Mucosa of descending colon (tissue), 3 donors: Measurements from ENCODE around the gene PGM2. TPM values are rescaled to one million over a fixed set of nuclear protein-coding genes. Genes with fewer than 3 reads are reported as not detected.

Experiments used
- ATAC-seq: fragments of 200-7000 bp; cut with Tn5 transposase; one replicate; pipeline ENCODE4 v1.9.1; 2020; ENCODE audit warnings: mild to moderate bottlenecking, moderate library complexity
- DNase-seq, 3 donors: peaks; one replicate each; pipeline ENCODE4 v3.0.0-alpha.2; 2020
- H3K36me3 ChIP-seq: fragments of 200-600 bp; one replicate; pipeline ENCODE4 v1.8.0; 2021; ENCODE audit warnings: low read depth, mild to moderate bottlenecking
- H3K4me1 ChIP-seq: fragments of 200-600 bp; one replicate; pipeline ENCODE4 v1.8.0; 2021; ENCODE audit warnings: low read depth, mild to moderate bottlenecking
- H3K4me3 ChIP-seq: fragments of 200-600 bp; one replicate; pipeline ENCODE4 v1.8.0; 2021; ENCODE audit warnings: mild to moderate bottlenecking
- H3K9me3 ChIP-seq: fragments of 200-600 bp; one replicate; pipeline ENCODE4 v1.8.0; 2021; ENCODE audit warnings: mild to moderate bottlenecking
- intact Hi-C, 2 donors: fragments of 100-400 bp; cut with DNase I in 1 of 2; cut with micrococcal nuclease in 1 of 2; formaldehyde crosslinking; loops; one replicate each; pipeline versions ENCODE4 v1.11.0 to v1.11.1; 2022; cut with DNase I, micrococcal nuclease
- total RNA-seq, 3 donors: library from RNA; stranded (reverse); fragmentation: NEBNext Ultra II Directional in 2 of 3; extraction: Animal tissue kit (Norgen Biotek cat#: 25700) in 2 of 3; gene quantifications; one replicate each; pipeline versions ENCODE4 v1.2.1 to v1.2.4, GENCODE V29; 2021 to 2023
- TF ChIP-seq, protein P1 (sequence below): fragments of 200-600 bp; IDR thresholded peaks from one replicate; pipeline ENCODE4 v1.8.0; 2022; ENCODE audit warnings: antibody characterized with exemption, mild to moderate bottlenecking
- donor health status: DM: no; HTN: no; CAD: no; lungs with moderate emphysema.
- donor health status: DM: no; HTN: no; CAD: no.
- donor health status: DM: no; HTN: yes; CAD: no.

The PGM2 gene
- total RNA-seq, 3 donors from 2014 or later, result 22.1 to 36.8 (median 27.4) TPM

GRCh38 chr4:37862961-37863360 lies 36.5 kb downstream of the PGM2 start:
- TF ChIP-seq, protein P1, sequence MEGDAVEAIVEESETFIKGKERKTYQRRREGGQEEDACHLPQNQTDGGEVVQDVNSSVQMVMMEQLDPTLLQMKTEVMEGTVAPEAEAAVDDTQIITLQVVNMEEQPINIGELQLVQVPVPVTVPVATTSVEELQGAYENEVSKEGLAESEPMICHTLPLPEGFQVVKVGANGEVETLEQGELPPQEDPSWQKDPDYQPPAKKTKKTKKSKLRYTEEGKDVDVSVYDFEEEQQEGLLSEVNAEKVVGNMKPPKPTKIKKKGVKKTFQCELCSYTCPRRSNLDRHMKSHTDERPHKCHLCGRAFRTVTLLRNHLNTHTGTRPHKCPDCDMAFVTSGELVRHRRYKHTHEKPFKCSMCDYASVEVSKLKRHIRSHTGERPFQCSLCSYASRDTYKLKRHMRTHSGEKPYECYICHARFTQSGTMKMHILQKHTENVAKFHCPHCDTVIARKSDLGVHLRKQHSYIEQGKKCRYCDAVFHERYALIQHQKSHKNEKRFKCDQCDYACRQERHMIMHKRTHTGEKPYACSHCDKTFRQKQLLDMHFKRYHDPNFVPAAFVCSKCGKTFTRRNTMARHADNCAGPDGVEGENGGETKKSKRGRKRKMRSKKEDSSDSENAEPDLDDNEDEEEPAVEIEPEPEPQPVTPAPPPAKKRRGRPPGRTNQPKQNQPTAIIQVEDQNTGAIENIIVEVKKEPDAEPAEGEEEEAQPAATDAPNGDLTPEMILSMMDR, result no peak
- H3K36me3 ChIP-seq, result no peaks in the 10 kb centered on the region
- intact Hi-C loops, result no loop called here
- ATAC-seq, result no peak
- DNase-seq, result no peak
- no peak overlapping the region for H3K4me3 ChIP-seq
- H3K9me3 ChIP-seq, result no peaks in the 10 kb centered on the region
- H3K4me1 ChIP-seq, result no peaks in the 10 kb centered on the region

DNA sequence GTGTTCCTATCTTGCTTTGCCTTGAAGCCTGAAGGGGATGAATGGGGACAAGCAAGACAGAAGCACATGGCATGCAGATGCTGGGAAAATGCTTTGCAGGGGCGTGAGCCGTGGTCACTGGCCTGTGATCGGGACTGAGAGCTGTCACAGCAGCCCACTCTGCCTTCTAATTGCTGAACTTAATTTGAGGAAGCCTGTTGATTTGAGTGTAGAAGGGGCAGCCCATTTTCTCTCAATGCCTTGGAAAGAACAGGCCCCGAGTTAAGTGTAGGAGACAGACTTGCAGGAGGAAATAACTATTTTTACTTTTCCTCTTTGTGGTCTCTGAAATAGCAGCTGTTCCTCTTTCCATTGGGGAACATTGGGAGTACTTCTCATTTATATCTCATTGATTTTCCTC lies 38.3 kb downstream of the PGM2 start:
- no peak overlapping the region for H3K4me3 ChIP-seq
- no peak for DNase-seq

DNA sequence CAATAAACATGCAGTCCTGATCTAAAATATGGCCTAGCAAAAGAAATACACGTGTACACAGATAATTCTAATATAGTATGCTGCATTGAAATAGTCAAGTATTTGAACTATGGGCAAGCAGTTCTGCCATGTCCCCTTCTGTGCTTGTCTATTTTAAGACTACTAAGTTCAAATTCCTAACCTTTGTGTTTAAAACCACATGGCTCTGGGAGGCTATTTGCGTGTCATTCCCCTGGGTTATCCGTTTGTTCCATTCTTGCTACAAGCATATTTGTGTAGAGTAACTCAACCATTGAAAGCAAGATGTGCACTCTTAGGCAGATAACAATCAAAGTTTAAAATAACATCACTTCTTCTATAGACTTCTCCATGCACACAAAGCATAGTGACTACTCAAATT lies 39.0 kb downstream of the PGM2 start:
- ATAC-seq, result no peak
- TF ChIP-seq, protein P1, result no peak
- intact Hi-C loops, result no loop called here

More for the DNA sequence above, 38.3 kb downstream of the PGM2 start:
- intact Hi-C loops, result no loop called here
- no peaks in the 10 kb centered on the region for H3K9me3 ChIP-seq
- TF ChIP-seq, protein P1, result no peak
- H3K36me3 ChIP-seq, result no peaks in the 10 kb centered on the region
- H3K4me1 ChIP-seq, result no peaks in the 10 kb centered on the region
- ATAC-seq, result no peak

DNA sequence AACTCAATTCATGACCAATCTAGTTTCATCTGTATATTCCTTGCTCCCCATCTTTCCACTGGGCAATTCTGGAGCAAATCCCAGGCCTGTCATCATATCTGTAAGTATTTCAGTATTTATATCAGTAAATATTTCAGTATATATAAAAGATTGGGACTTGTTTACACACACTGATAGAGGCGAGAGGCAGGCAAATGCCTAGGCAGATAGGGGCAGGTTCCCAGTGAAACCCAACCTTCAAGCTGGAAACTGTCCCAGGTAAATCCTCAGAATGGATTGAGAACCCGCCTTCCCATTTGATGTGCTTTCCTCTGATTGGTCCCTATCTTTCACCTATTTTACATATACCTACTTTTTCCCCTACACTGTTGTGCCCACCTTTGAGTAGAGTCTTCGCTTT lies 40.6 kb downstream of the PGM2 start:
- intact Hi-C loops, result no loop called here
- ATAC-seq (no peak), DNase-seq (no peak)
- no peak overlapping the region for H3K4me3 ChIP-seq
- H3K36me3 ChIP-seq, result no peaks in the 10 kb centered on the region
- no peaks in the 10 kb centered on the region for H3K9me3 ChIP-seq
- H3K4me1 ChIP-seq, result no peaks in the 10 kb centered on the region
- TF ChIP-seq, protein P1, result no peak

More for the DNA sequence above, 39.0 kb downstream of the PGM2 start:
- Histone ChIP-seq H3K36me3 (no peaks in the 10 kb centered on the region), H3K4me1 (no peaks in the 10 kb centered on the region), H3K4me3 (no peak overlapping the region), H3K9me3 (no peaks in the 10 kb centered on the region)
- DNase-seq, result no peak

DNA sequence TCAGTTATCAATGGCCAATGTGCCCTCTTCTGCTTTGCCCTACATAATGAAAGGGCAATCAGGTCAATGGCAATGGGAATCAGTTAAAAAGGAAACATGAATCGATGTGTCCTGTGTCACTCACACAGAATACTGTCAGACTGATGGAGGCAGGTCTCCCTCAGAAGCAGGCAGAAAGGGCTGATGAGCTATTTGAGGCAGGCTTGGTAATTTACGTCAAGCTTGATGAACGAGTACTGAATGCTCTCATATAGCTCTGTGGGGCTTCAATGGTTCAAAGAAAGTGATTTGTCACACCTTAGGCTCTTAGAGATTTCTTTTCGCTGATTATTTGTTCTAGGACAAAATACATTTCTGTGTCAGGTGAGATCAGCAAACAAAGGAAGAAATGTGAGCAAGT lies 41.8 kb downstream of the PGM2 start:
- no peak for DNase-seq
- intact Hi-C loops, result no loop called here
- peaks cover 2% of the 10 kb centered on the region for H3K4me1 ChIP-seq
- no peaks in the 10 kb centered on the region for H3K9me3 ChIP-seq
- H3K4me3 ChIP-seq, result no peak overlapping the region
- TF ChIP-seq, protein P1, result no peak
- ATAC-seq, result no peak
- H3K36me3 ChIP-seq, result no peaks in the 10 kb centered on the region
